HG02759 (cell line): Measurements from ENCODE around the gene CLBA1.

Experiments used
- ATAC-seq: cut with Tn5 transposase; IDR thresholded peaks from one replicate; pipeline ENCODE4 v1.9.1; 2021; ENCODE audit warnings: mild to moderate bottlenecking, moderate library complexity; ENCODE audit not compliant: unreplicated experiment

CLBA1 gene

GRCh38 chr14:104999361-104999760, 13.8 kb downstream of the CLBA1 start:
- no peak for ATAC-seq

- no peak for ATAC-seq
Measured at GRCh38 chr14:105005329-105005928, 19.8 kb downstream of the CLBA1 start.

- ATAC-seq: no peak
Measured at GRCh38 chr14:105005929-105006830, 20.6 kb downstream of the CLBA1 start.

GRCh38 chr14:105006831-105007592, 21.4 kb downstream of the CLBA1 start:
- no peak for ATAC-seq

- ATAC-seq: no peak
Measured at GRCh38 chr14:105007593-105008264, 22.1 kb downstream of the CLBA1 start.

GRCh38 chr14:105010106-105010505, 24.5 kb downstream of the CLBA1 start:
- ATAC-seq: no peak

DNA sequence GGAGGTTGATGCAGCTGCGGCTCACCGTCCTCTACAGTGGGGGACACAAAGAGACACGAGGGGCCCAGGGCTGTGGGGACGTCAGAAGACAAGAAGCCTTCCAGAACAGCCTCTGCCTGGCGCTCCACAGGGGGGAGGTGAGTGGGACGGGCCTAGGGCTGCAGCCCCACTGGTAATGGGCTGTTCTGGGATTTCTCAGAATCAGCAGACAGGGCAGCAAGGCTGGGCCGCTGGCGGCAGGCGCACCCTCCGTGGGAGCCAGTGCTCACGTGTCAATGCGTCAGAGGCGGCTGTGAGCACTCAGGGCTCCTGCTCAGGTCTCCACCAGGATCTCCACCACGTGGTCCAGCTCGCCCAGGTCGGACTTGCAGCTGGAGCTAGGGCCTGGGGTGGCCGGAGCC, 25.3 kb downstream of the CLBA1 start:
- no peak for ATAC-seq

GRCh38 chr14:105011312-105011990, 25.9 kb downstream of the CLBA1 start:
- no peak for ATAC-seq

DNA sequence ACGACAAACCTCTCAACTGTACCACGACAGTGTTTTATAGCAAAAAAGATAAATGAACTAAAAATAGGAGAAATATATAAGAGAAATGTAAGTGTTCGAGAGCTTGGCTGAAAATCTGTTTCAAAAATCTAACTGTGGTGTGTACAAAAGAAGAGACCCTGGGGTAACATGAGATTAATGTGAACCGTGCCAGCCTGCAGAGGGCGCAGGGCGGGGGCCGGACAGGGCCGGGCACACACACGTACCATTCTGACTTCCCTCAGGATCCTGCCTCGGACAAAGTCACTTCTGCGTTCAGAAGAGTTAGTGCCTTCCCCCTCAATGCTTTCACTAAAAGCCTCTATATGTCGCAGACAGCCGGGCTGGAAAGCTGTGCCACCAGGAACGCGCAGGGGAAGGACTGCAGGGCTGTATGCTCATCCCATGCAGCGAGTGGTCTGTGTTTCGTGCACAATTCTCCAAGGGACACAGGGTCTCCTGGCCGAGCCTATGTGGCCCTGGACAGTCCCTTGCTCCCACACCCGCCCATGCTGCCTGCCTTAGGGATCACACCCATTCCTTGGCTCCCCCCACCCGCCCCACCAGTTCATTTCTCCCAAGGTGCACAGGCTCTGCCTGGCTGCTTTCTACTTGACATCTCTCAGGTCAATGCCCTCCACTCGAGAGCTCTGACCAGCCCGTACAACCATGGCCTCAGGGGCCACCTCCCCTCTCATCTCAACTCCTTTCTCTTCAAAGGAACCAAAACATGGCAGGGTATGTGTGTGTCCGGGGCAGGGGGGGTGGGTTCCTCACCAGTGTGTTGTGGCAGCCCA, 26.8 kb downstream of the CLBA1 start:
- ATAC-seq: no peak

GRCh38 chr14:105013150-105013785, 27.7 kb downstream of the CLBA1 start:
- no peak for ATAC-seq

DNA sequence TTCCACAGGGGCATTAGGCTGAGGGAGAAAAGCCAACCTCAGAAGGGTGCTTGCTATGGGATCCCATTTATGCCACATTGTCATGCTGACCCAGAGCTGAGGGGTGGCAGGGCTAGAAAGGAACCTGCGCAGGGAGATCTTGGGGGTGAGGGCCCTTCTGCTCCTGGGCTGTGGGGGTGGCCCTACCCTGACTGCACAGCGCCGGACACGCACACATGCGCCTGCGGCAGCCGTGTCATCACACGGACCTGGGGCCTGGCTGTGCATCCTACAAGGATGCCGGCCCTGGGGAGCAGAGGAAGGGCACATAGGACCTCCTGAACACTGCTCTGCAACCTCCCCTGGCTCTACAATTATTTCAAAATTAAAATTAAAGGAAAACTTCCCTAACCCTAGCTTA, 28.4 kb downstream of the CLBA1 start:
- ATAC-seq: no peak

DNA sequence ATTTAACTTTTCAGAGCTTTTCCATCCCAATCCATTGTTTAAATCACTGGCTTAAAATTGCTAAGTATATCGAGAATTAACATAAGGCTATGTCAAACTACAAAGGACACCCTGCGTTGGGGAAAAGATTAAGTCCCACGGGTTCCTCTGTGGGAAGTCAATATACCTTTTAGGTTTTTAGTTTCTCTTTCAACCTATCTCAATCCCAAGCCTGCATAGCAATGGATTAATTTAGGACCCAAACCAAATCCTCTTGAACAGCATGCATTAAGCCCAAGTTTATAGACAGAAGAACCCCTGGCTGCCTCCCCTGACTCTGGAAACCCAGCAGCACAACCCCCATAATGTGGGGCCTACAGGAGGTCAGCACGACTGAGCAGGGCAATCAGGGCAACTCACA, 29.0 kb downstream of the CLBA1 start:
- ATAC-seq: no peak

DNA sequence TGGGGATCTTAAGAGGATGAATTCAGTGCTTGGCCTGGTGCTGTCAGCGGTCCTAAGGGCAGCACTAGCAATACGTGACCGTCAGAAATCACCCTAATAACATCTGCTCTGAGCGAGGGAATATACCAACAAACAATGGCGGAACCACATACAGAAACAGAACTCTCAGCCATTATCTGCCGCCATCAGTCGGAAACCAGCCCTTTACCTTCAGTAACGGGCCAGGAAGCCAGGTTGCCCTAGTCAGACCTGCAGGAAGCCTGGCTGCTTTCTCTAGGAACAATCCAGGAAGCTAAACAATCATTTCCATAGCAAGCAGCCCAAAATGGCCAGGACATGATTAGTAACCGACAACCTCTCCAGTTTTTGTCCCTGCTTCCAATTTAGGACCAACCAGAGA, 29.7 kb downstream of the CLBA1 start:
- ATAC-seq: no peak

DNA sequence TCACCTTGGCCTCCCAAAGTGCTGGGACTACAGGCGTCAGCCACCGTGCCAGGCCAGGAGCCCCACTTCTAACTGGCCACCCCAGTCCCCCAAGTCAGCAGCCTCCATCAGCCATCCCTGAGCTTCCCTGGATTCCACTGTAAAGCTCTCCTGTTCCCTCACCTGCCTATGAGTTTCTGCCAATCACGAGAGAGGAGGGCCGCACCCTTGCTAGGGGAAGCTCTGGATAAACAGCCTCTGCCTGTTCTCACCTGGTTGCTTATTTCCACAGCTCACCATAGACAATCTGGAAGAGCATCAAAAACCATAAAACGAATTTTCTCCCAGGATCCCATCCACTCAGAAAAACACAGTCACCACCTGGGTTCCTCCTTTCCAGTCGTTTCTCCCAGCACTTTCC, 30.3 kb downstream of the CLBA1 start:
- ATAC-seq: no peak

- no peak for ATAC-seq
Measured at GRCh38 chr14:105018414-105018813, 32.8 kb downstream of the CLBA1 start.

GRCh38 chr14:105019861-105020814, 34.5 kb downstream of the CLBA1 start:
- ATAC-seq: peak; percentile 24

- peak; percentile 80 for ATAC-seq
Measured at GRCh38 chr14:105020815-105021655, 35.4 kb downstream of the CLBA1 start, which contains the start of gene CDCA4. Gene CDCA4, minus strand, starts transcription at chr14:105021083. Its CDS starts 9,154 bp downstream, at chr14:105011929.
